NCI-H187 treated with DMSO at 0.1 percent for 48 hours (cell line): ENCODE results near the gene EMILIN3.
"Not testable (repeated sequence)": the region's sequence is repeated elsewhere in the genome, so short reads cannot be mapped to it uniquely, and the experiment has no call there.

Source experiments
- DNase-seq: peaks from one replicate; lab custom pipeline; 2025; lab: John Stamatoyannopoulos, UW

EMILIN3 gene

GRCh38 chr20:41318271-41318649 is 48.4 kb downstream of the EMILIN3 start:
- DNase-seq: no peak

GRCh38 chr20:41317546-41318270 is 48.9 kb downstream of the EMILIN3 start, which contains the start of gene ZHX3:
ZHX3 (minus strand) TSS chr20:41317731; CDS start chr20:41204916, 112,815 bp downstream.
- peak; percentile 72 for DNase-seq

GRCh38 chr20:41316602-41317545 is 49.7 kb downstream of the EMILIN3 start:
- no peak for DNase-seq

- no peak for DNase-seq
Measured at GRCh38 chr20:41316051-41316450, 50.6 kb downstream of the EMILIN3 start.

- DNase-seq: no peak
Measured at GRCh38 chr20:41314386-41314785, 52.2 kb downstream of the EMILIN3 start.

GRCh38 chr20:41312009-41312408 is 54.6 kb downstream of the EMILIN3 start:
- DNase-seq: not testable (repeated sequence)
